NCI-H2107 (cell line): ENCODE measurements around the gene PRLH.
"Not testable (repeated sequence)": the region's sequence is repeated elsewhere in the genome, so short reads cannot be mapped to it uniquely, and the experiment has no call there.

Experiments
- DNase-seq: peaks from one replicate; lab custom pipeline; 2025; lab: John Stamatoyannopoulos, UW

PRLH gene

GRCh38 chr2:237602409-237602808 is 36.0 kb downstream of the PRLH start:
- DNase-seq: no peak

GRCh38 chr2:237603049-237603717 is 36.8 kb downstream of the PRLH start:
- DNase-seq: no peak

- no peak for DNase-seq
These were observed 37.5 kb downstream of the PRLH start for GRCh38 chr2:237603718-237604362.

- no peak for DNase-seq
These were observed 38.0 kb downstream of the PRLH start for GRCh38 chr2:237604391-237604790.

- DNase-seq: no peak
These were observed 38.6 kb downstream of the PRLH start for GRCh38 chr2:237604960-237605359.

GRCh38 chr2:237606522-237606921 is 40.1 kb downstream of the PRLH start:
- not testable (repeated sequence) for DNase-seq

GRCh38 chr2:237612527-237613357 is 46.4 kb downstream of the PRLH start:
- no peak for DNase-seq

- DNase-seq: no peak
These were observed 47.3 kb downstream of the PRLH start for GRCh38 chr2:237613679-237614078.

- DNase-seq: no peak
These were observed 47.9 kb downstream of the PRLH start for GRCh38 chr2:237614151-237614720.

- DNase-seq: no peak
These were observed 49.4 kb downstream of the PRLH start for GRCh38 chr2:237615631-237616249.

GRCh38 chr2:237616373-237616733 is 50.0 kb downstream of the PRLH start:
- no peak for DNase-seq
